MG63 (cell line): Measurements from ENCODE around the gene LFNG. TPM values are rescaled to one million over a fixed set of nuclear protein-coding genes. Genes with fewer than 3 reads are reported as not detected.

Experiments used
- DNase-seq: peaks from one replicate; pipeline ENCODE4 v3.0.0-alpha.2; 2020
- H3K27me3 ChIP-seq: fragments of 250-450 bp; sonication (Bioruptor Pico); 2 replicates; pipeline ENCODE4 v1.5.1; 2020; ENCODE audit warnings: mild to moderate bottlenecking, moderate library complexity
- H3K36me3 ChIP-seq: fragments of 250-450 bp; sonication (Bioruptor Pico); 2 replicates; pipeline ENCODE4 v1.5.1; 2020; ENCODE audit warnings: mild to moderate bottlenecking, moderate library complexity
- H3K4me3 ChIP-seq: fragments of 250-450 bp; sonication (Bioruptor Pico); 2 replicates; pipeline ENCODE4 v1.5.1; 2020; ENCODE audit warnings: mild to moderate bottlenecking, moderate library complexity
- H3K9me3 ChIP-seq: fragments of 250-450 bp; sonication (Bioruptor Pico); 2 replicates; pipeline ENCODE4 v1.5.1; 2020; ENCODE audit warnings: mild to moderate bottlenecking, moderate library complexity
- total RNA-seq: library from RNA; depleted of rRNA; stranded (reverse); fragments of >200 nt; shearing (Covaris generic); gene quantifications from 2 replicates; pipeline ENCODE4 v1.2.3, GENCODE V29; 2014; ENCODE audit warnings: low replicate concordance

Gene LFNG
- total RNA-seq, 1 experiment from 2014 or later, result 2.9 TPM

GRCh38 chr7:2479276-2480069 lies 40.1 kb upstream of the LFNG start:
- H3K27me3 ChIP-seq, result no peaks in the 10 kb centered on the region
- no peak for DNase-seq
- H3K36me3 ChIP-seq, result no peaks in the 10 kb centered on the region
- H3K9me3 ChIP-seq, result peaks cover 6% of the 10 kb centered on the region; the same call in 1 of the 2 replicates
- no peak overlapping the region for H3K4me3 ChIP-seq

- no peaks in the 10 kb centered on the region for H3K36me3 ChIP-seq
- no peak overlapping the region for H3K4me3 ChIP-seq
- H3K27me3 ChIP-seq, result no peaks in the 10 kb centered on the region
- no peak for DNase-seq
- H3K9me3 ChIP-seq, result peaks cover 6% of the 10 kb centered on the region; the same call in 1 of the 2 replicates
Observed at GRCh38 chr7:2480070-2480408, 39.5 kb upstream of the LFNG start.

- Histone ChIP-seq H3K9me3 (peaks cover 6% of the 10 kb centered on the region; the same call in 1 of the 2 replicates), H3K27me3 (no peaks in the 10 kb centered on the region), H3K36me3 (no peaks in the 10 kb centered on the region), H3K4me3 (no peak overlapping the region)
- DNase-seq, result no peak
Observed at GRCh38 chr7:2481195-2481594, 38.4 kb upstream of the LFNG start.

- no peak for DNase-seq
- Histone ChIP-seq H3K9me3 (peaks cover 6% of the 10 kb centered on the region; the same call in 1 of the 2 replicates), H3K4me3 (no peak overlapping the region), H3K27me3 (no peaks in the 10 kb centered on the region), H3K36me3 (no peaks in the 10 kb centered on the region)
Observed at GRCh38 chr7:2482725-2483451, 36.7 kb upstream of the LFNG start.

- no peaks in the 10 kb centered on the region for H3K27me3 ChIP-seq
- no peaks in the 10 kb centered on the region for H3K36me3 ChIP-seq
- peaks cover 6% of the 10 kb centered on the region; the same call in 1 of the 2 replicates for H3K9me3 ChIP-seq
- H3K4me3 ChIP-seq, result no peak overlapping the region
- DNase-seq, result no peak
Observed at GRCh38 chr7:2483494-2483893, 36.1 kb upstream of the LFNG start.

- H3K36me3 ChIP-seq, result no peaks in the 10 kb centered on the region
- no peak overlapping the region for H3K4me3 ChIP-seq
- H3K9me3 ChIP-seq, result peaks cover 6% of the 10 kb centered on the region; the same call in 1 of the 2 replicates
- H3K27me3 ChIP-seq, result no peaks in the 10 kb centered on the region
- no peak for DNase-seq
Observed at GRCh38 chr7:2484868-2485267, 34.7 kb upstream of the LFNG start.

GRCh38 chr7:2487586-2488271 lies 31.8 kb upstream of the LFNG start:
- no peaks in the 10 kb centered on the region for H3K36me3 ChIP-seq
- no peak for DNase-seq
- no peak overlapping the region for H3K4me3 ChIP-seq
- H3K27me3 ChIP-seq, result no peaks in the 10 kb centered on the region
- H3K9me3 ChIP-seq, result peaks cover 5% of the 10 kb centered on the region; the same call in 1 of the 2 replicates

- H3K4me3 ChIP-seq, result no peak overlapping the region
- no peaks in the 10 kb centered on the region for H3K27me3 ChIP-seq
- no peaks in the 10 kb centered on the region for H3K9me3 ChIP-seq
- no peaks in the 10 kb centered on the region for H3K36me3 ChIP-seq
- DNase-seq, result no peak
Observed at GRCh38 chr7:2488272-2488645, 31.3 kb upstream of the LFNG start.

GRCh38 chr7:2488681-2489080 lies 30.9 kb upstream of the LFNG start:
- Histone ChIP-seq H3K27me3 (no peaks in the 10 kb centered on the region), H3K4me3 (no peak overlapping the region), H3K36me3 (no peaks in the 10 kb centered on the region), H3K9me3 (no peaks in the 10 kb centered on the region)
- DNase-seq, result no peak

GRCh38 chr7:2490181-2490651 lies 29.4 kb upstream of the LFNG start:
- H3K9me3 ChIP-seq, result no peaks in the 10 kb centered on the region
- no peaks in the 10 kb centered on the region for H3K27me3 ChIP-seq
- H3K4me3 ChIP-seq, result no peak overlapping the region
- H3K36me3 ChIP-seq, result no peaks in the 10 kb centered on the region
- no peak for DNase-seq

- no peaks in the 10 kb centered on the region for H3K9me3 ChIP-seq
- no peaks in the 10 kb centered on the region for H3K36me3 ChIP-seq
- no peaks in the 10 kb centered on the region for H3K27me3 ChIP-seq
- no peak for DNase-seq
- no peak overlapping the region for H3K4me3 ChIP-seq
Observed at GRCh38 chr7:2492038-2492437, 27.5 kb upstream of the LFNG start.

- DNase-seq, result no peak
- H3K27me3 ChIP-seq, result no peaks in the 10 kb centered on the region
Observed at GRCh38 chr7:2493205-2494164, 26.1 kb upstream of the LFNG start.

GRCh38 chr7:2494191-2495130 lies 25.1 kb upstream of the LFNG start:
- Histone ChIP-seq H3K9me3 (no peaks in the 10 kb centered on the region), H3K4me3 (no peak overlapping the region), H3K27me3 (no peaks in the 10 kb centered on the region), H3K36me3 (no peaks in the 10 kb centered on the region)
- no peak for DNase-seq

More at GRCh38 chr7:2493205-2494164, 26.1 kb upstream of the LFNG start:
- Histone ChIP-seq H3K4me3 (no peak overlapping the region), H3K9me3 (no peaks in the 10 kb centered on the region), H3K36me3 (no peaks in the 10 kb centered on the region)

GRCh38 chr7:2495418-2496299 lies 23.9 kb upstream of the LFNG start:
- no peaks in the 10 kb centered on the region for H3K36me3 ChIP-seq
- no peak overlapping the region for H3K4me3 ChIP-seq
- no peaks in the 10 kb centered on the region for H3K9me3 ChIP-seq
- DNase-seq, result no peak
- H3K27me3 ChIP-seq, result no peaks in the 10 kb centered on the region
